HG03039 (cell line): ENCODE measurements around the gene SNX30.

ENCODE experiments used
- ATAC-seq: cut with Tn5 transposase; IDR thresholded peaks from one replicate; pipeline ENCODE4 v1.9.1; 2021; ENCODE audit warnings: mild to moderate bottlenecking, moderate library complexity; ENCODE audit not compliant: unreplicated experiment

The SNX30 gene

DNA sequence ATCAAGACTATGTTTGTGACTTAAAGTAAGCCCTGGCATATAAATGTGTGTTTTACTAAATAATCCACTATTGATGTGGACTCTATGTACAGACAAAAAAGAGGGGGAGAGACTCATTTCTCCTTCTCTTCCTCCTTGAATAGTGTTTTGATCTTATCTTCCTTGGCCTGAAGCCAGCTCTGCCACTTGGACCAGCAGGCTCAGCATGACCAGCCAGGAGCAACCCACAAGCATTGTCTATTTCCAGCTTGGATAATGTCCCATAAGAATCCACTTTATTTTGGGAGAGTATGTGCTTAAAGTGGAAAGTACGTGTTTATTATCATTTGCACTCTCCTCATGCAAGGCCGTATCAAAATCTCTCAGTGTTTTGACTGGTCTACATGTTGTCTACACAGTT, 164.0 kb downstream of the SNX30 start:
- no peak for ATAC-seq

DNA sequence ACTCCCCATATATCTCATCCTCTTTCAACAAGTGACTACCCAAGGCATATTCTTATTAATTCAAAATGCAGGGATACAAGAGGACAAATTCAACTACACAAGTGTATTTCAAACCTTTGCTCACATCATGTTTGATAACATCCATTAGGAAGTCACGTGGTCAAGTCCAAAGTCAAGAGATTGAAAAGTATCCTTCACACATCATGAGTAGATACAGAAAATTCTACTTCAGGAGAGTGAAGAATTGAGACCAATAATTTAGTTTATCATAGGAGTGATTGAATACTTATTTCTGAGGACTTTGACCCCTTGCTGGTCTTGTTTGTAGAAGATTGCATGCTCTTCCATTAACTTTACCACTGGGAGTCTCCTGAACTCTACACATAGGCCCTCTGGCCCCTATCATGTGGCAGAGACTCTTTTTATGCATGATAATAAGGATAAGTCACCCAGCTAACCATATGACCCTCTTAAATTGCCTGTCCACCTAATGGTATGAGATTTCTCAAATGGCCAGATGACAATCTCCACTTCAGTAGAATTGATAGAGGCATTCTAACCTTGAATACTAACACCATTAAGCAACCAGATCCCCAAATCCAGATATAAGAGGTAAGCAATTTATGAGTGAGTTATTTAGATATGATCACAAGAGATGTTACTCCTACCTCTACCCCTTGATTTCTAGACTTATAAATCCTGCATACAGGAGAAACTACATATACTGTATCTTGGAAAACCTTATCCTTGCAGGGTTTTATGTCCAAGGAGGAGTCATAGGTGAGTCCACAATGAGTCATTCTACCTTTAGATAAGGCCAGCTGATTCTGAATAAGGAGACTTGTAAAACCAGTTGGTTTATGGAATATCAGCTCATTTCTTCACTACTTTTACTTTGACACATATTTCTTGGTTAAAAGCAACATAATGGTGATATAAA, 166.8 kb downstream of the SNX30 start:
- no peak for ATAC-seq

DNA sequence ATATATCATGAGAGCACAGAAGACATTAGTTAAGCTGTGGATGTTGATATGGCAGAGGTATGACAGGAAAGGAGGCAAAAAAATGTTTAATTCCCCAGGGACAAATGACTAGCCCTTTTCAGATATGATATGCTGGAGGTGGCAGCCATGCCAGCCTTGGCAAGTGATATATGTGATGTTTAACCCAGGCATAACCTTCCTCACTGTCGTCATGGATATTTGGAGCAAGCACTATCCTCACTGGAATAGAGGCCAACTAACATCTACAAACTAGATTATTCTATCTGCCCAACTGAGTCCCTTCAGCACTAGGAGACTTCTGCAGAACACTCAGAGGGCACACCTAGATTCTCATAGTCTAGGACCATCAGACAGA, 167.4 kb downstream of the SNX30 start:
- ATAC-seq, result no peak

DNA sequence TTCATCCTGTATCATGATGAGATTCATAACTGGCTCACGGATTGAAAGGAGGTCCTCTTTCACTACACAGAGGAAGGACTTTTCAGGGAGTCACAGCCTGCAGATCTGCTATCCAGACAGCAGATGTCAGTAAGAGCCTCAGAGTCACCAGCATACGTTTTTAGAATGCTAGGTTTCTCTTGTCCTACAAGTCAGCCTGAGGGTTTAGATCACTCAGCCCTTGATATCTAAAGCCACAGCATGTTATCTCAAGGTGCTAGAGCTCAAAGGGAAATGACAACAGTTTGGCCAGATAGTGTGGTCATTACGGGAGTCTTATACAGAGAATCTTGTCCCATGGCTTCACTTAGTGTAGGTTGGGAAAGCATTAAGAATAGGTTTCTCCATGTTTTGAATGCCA, 171.0 kb downstream of the SNX30 start:
- no peak for ATAC-seq
